GM23248 (cell line): ENCODE results near the gene PIEZO2. TPM values are rescaled to one million over a fixed set of nuclear protein-coding genes. Genes with fewer than 3 reads are reported as not detected.

Experiments used
- DNase-seq: peaks from one replicate; pipeline ENCODE4 v3.0.0-alpha.2; 2015
- H2AFZ ChIP-seq: fragments of 200-600 bp; sonication (generic); 2 replicates; pipeline ENCODE4 v1.6.1; 2016; ENCODE audit warnings: antibody characterized with exemption
- H3F3A ChIP-seq: fragments of 200-600 bp; sonication (generic); 2 replicates; pipeline ENCODE4 v1.6.1; 2016; ENCODE audit warnings: mild to moderate bottlenecking, antibody characterized with exemption, mixed run types; ENCODE audit not compliant: insufficient read depth
- H3K27ac ChIP-seq: fragments of 200-600 bp; sonication (generic); 2 replicates; pipeline ENCODE4 v1.5.1; 2016; ENCODE audit warnings: mild to moderate bottlenecking
- H3K27me3 ChIP-seq: fragments of 200-600 bp; sonication (generic); replicated peaks from 2 replicates; pipeline ENCODE4 v1.6.1; 2016; ENCODE audit warnings: mild to moderate bottlenecking; ENCODE audit not compliant: insufficient read depth
- H3K36me3 ChIP-seq: fragments of 200-600 bp; sonication (generic); 2 replicates; pipeline ENCODE4 v1.6.1; 2016; ENCODE audit warnings: low read depth, mild to moderate bottlenecking
- H3K4me1 ChIP-seq: fragments of 200-600 bp; sonication (generic); 2 replicates; pipeline ENCODE4 v1.6.1; 2016; ENCODE audit warnings: mild to moderate bottlenecking; ENCODE audit not compliant: insufficient read depth
- H3K4me2 ChIP-seq: fragments of 200-600 bp; sonication (generic); one replicate; pipeline ENCODE4 v1.6.1; 2016; ENCODE audit warnings: mild to moderate bottlenecking; ENCODE audit not compliant: unreplicated experiment
- H3K4me3 ChIP-seq: fragments of 200-600 bp; sonication (generic); 2 replicates; pipeline ENCODE4 v1.5.1; 2016; ENCODE audit warnings: mild to moderate bottlenecking
- H3K79me2 ChIP-seq: fragments of 200-600 bp; sonication (generic); 2 replicates; pipeline ENCODE4 v1.6.1; 2016; ENCODE audit warnings: mild to moderate bottlenecking; ENCODE audit not compliant: insufficient read depth
- H3K9ac ChIP-seq: fragments of 200-600 bp; sonication (generic); 2 replicates; pipeline ENCODE4 v1.6.1; 2016; ENCODE audit warnings: mild to moderate bottlenecking
- H3K9me2 ChIP-seq: fragments of 200-600 bp; sonication (generic); 2 replicates; pipeline ENCODE4 v1.6.1; 2016; ENCODE audit warnings: mixed run types, mild to moderate bottlenecking, moderate library complexity; ENCODE audit not compliant: insufficient read depth
- H3K9me3 ChIP-seq: fragments of 200-600 bp; sonication (generic); one replicate; pipeline ENCODE4 v1.6.1; 2017; ENCODE audit warnings: low read depth
- H4K20me1 ChIP-seq: fragments of 200-600 bp; sonication (generic); 2 replicates; pipeline ENCODE4 v1.6.0; 2016; ENCODE audit not compliant: insufficient read depth
- EZH2 ChIP-seq: fragments of 200-600 bp; sonication (generic); IDR thresholded peaks from 2 replicates; pipeline ENCODE4 v1.6.1; 2018; ENCODE audit warnings: antibody characterized with exemption, mild to moderate bottlenecking; ENCODE audit not compliant: insufficient read depth, poor library complexity, severe bottlenecking
- EZH2phosphoT487 ChIP-seq: fragments of 200-600 bp; sonication (generic); IDR thresholded peaks from 2 replicates; pipeline ENCODE4 v1.6.1; 2018; ENCODE audit warnings: antibody characterized with exemption, moderate library complexity, mild to moderate bottlenecking, low read depth; ENCODE audit not compliant: insufficient read depth
- WGBS, 2 experiments: methylation state at CpG; one replicate each; pipeline ENCODE4 v1.1.6; 2015 to 2017; ENCODE audit warnings: low lambda C conversion rate in 2 of 2, low coverage in 1 of 2; ENCODE audit errors: missing lambda C conversion rate in 2 of 2; 5-methylcytosine and 5-hydroxymethylcytosine counted together
- in situ Hi-C: fragments of 300-500 bp; cut with MboI; formaldehyde crosslinking; loops from 2 replicates; pipeline ENCODE4 v1.15.0; 2020
- polyA plus RNA-seq: library from polyadenylated mRNA; unstranded; fragments of >200 nt; fragmentation: Nextera tagmentation; extraction: Ambion mirVana; gene quantifications from 2 replicates; pipeline ENCODE4 v1.2.1, GENCODE V29; 2016
- total RNA-seq: library from RNA; depleted of rRNA; stranded (reverse); fragments of >200 nt; shearing (Covaris generic); gene quantifications from 2 replicates; pipeline ENCODE4 v1.2.3, GENCODE V29; 2014

PIEZO2 gene
- total and polyA plus RNA-seq, 2 experiments from 2014 or later = 0.93 to 1.5 TPM

- Histone ChIP-seq H3K4me3 (no peak overlapping the region), H3K9ac (no peak overlapping the region), H3K9me3 (no peaks in the 10 kb centered on the region), H3K4me2 (no peak overlapping the region), H4K20me1 (no peaks in the 10 kb centered on the region), H3K36me3 (no peaks in the 10 kb centered on the region), H3K27me3 (no peaks in the 10 kb centered on the region; the same call in 1 of the 2 replicates), H3F3A (no peaks in the 10 kb centered on the region), H3K4me1 (no peaks in the 10 kb centered on the region), H3K79me2 (no peaks in the 10 kb centered on the region), H2AFZ (no peak overlapping the region), H3K27ac (no peak overlapping the region), H3K9me2 (no peaks in the 10 kb centered on the region)
- WGBS, 2 experiments = 13 to 38% methylated on average over 3 of the region's 3 CpGs
- in situ Hi-C loops = no loop called here
- no peak for DNase-seq
- TF ChIP-seq EZH2 = no peak
- no peak for TF ChIP-seq EZH2phosphoT487
Measured at GRCh38 chr18:10679557-10680270, 469.7 kb downstream of the PIEZO2 start.

- H3K9me2 ChIP-seq = no peaks in the 10 kb centered on the region
- no peaks in the 10 kb centered on the region for H3K36me3 ChIP-seq
- H2AFZ ChIP-seq = no peak overlapping the region
- H3K79me2 ChIP-seq = no peaks in the 10 kb centered on the region
- H3K27me3 ChIP-seq = peaks cover 8% of the 10 kb centered on the region
- H3K9ac ChIP-seq = no peak overlapping the region
- no peak overlapping the region for H3K4me2 ChIP-seq
- no peaks in the 10 kb centered on the region for H3K9me3 ChIP-seq
- no peaks in the 10 kb centered on the region; the same call in 1 of the 2 replicates for H4K20me1 ChIP-seq
- no peak for DNase-seq
- H3K27ac ChIP-seq = no peak overlapping the region
- TF ChIP-seq EZH2phosphoT487 (no peak), EZH2 (no peak)
- no peak overlapping the region for H3K4me3 ChIP-seq
- no peaks in the 10 kb centered on the region for H3K4me1 ChIP-seq
- in situ Hi-C loops = no loop called here
- 33 to 38% methylated on average over 4 of the region's 4 CpGs for WGBS, 2 experiments
- no peaks in the 10 kb centered on the region for H3F3A ChIP-seq
Measured at GRCh38 chr18:10671441-10671840, 477.9 kb downstream of the PIEZO2 start.

GRCh38 chr18:10670856-10671255 lies 478.5 kb downstream of the PIEZO2 start:
- Histone ChIP-seq H3K4me1 (no peaks in the 10 kb centered on the region), H3K9me3 (no peaks in the 10 kb centered on the region), H3K79me2 (no peaks in the 10 kb centered on the region), H4K20me1 (no peaks in the 10 kb centered on the region; the same call in 1 of the 2 replicates), H3K4me3 (no peak overlapping the region), H3K9ac (no peak overlapping the region), H3K27me3 (peaks cover 8% of the 10 kb centered on the region), H2AFZ (no peak overlapping the region), H3F3A (no peaks in the 10 kb centered on the region), H3K9me2 (no peaks in the 10 kb centered on the region), H3K4me2 (no peak overlapping the region), H3K36me3 (no peaks in the 10 kb centered on the region), H3K27ac (no peak overlapping the region)
- in situ Hi-C loops = no loop called here
- DNase-seq = no peak
- 70 to 80% methylated on average over 5 of the region's 5 CpGs for WGBS, 2 experiments
- TF ChIP-seq EZH2phosphoT487 (no peak), EZH2 (no peak)

GRCh38 chr18:10669441-10670100 lies 479.8 kb downstream of the PIEZO2 start:
- H3K27ac ChIP-seq = no peak overlapping the region
- H3K4me2 ChIP-seq = no peak overlapping the region
- peaks cover 8% of the 10 kb centered on the region for H3K27me3 ChIP-seq
- no peak overlapping the region for H2AFZ ChIP-seq
- H3K4me3 ChIP-seq = no peak overlapping the region
- DNase-seq = no peak
- H3K9me3 ChIP-seq = no peaks in the 10 kb centered on the region
- H4K20me1 ChIP-seq = no peaks in the 10 kb centered on the region; the same call in 1 of the 2 replicates
- H3K9me2 ChIP-seq = no peaks in the 10 kb centered on the region
- TF ChIP-seq EZH2 (no peak), EZH2phosphoT487 (no peak)
- in situ Hi-C loops = no loop called here
- no peaks in the 10 kb centered on the region for H3K79me2 ChIP-seq
- H3F3A ChIP-seq = no peaks in the 10 kb centered on the region
- no peak overlapping the region for H3K9ac ChIP-seq
- 7% methylated on average over 7 of the region's 7 CpGs for whole genome bisulfite sequencing, 2 experiments
- no peaks in the 10 kb centered on the region for H3K4me1 ChIP-seq
- H3K36me3 ChIP-seq = no peaks in the 10 kb centered on the region
